ENCODE measurements around the gene MCF2L.
"Not testable (repeated sequence)": the region's sequence is repeated elsewhere in the genome, so short reads cannot be mapped to it uniquely, and the experiment has no call there.

Gene MCF2L

GRCh38 chr13:113070855-113071254, 101.8 kb downstream of the MCF2L start:
- DNase-seq: no peak

GRCh38 chr13:113072376-113072775, 103.4 kb downstream of the MCF2L start:
- DNase-seq: no peak

GRCh38 chr13:113073942-113074341, 104.9 kb downstream of the MCF2L start:
- no peak for DNase-seq

- DNase-seq: no peak
Observed at GRCh38 chr13:113074401-113074800, 105.4 kb downstream of the MCF2L start.

GRCh38 chr13:113074876-113075275, 105.9 kb downstream of the MCF2L start:
- DNase-seq: no peak

DNA sequence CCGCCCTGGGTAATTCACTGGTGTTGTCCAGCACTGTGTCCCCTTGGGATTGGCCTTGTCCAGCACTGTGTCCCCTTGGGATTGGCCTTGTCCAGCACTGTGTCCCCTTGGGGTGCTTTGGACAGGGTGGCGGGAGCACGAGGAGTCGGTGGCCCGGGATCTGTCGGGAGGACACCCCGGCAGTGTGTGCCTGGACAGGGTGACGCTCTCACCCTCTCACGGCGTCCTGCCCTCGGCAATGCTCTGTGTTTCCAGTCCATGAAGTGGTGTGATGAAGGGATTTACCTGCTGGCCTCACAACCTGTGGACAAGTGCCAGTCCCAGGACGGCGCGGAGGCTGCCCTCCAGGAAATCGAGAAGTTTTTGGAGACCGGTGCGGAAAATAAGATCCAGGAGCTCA, 106.7 kb downstream of the MCF2L start:
- no peak for DNase-seq

DNA sequence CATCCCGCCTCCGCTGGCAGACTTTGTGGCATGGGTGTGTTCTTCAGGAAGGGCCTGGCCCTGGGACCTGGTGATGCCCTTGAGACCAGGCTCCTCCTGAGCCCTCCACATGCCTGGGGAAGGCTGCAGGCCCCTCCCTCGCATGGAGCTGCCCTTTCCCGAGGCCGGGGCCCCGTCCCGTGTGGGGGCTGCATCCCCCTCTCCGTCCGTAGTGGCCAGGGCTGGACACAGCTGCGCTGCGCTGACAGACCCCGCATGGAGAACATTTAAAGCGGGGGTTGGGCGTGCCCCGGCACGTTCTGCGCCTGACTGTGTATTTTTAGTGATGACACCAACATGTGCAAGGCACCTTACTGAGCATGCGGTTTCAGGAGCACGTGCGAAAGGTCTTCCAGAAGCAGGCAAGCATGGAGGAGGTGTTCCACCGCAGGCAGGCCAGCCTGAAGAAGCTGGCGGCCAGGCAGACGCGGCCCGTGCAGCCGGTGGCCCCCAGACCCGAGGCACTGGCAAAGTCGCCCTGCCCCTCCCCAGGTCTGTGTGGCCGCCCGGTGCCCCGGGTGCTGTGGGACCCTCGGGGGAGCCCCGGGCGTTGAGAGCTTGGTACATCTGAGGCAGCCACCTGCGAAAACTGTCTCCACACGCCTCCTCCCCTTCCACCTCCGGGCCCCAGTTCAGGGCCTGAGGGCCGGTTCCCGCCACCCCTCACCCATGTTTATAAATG, 107.8 kb downstream of the MCF2L start:
- no peak for DNase-seq

GRCh38 chr13:113077566-113077952, 108.5 kb downstream of the MCF2L start:
- DNase-seq: no peak

GRCh38 chr13:113077953-113078901, 109.2 kb downstream of the MCF2L start:
- DNase-seq: no peak

DNA sequence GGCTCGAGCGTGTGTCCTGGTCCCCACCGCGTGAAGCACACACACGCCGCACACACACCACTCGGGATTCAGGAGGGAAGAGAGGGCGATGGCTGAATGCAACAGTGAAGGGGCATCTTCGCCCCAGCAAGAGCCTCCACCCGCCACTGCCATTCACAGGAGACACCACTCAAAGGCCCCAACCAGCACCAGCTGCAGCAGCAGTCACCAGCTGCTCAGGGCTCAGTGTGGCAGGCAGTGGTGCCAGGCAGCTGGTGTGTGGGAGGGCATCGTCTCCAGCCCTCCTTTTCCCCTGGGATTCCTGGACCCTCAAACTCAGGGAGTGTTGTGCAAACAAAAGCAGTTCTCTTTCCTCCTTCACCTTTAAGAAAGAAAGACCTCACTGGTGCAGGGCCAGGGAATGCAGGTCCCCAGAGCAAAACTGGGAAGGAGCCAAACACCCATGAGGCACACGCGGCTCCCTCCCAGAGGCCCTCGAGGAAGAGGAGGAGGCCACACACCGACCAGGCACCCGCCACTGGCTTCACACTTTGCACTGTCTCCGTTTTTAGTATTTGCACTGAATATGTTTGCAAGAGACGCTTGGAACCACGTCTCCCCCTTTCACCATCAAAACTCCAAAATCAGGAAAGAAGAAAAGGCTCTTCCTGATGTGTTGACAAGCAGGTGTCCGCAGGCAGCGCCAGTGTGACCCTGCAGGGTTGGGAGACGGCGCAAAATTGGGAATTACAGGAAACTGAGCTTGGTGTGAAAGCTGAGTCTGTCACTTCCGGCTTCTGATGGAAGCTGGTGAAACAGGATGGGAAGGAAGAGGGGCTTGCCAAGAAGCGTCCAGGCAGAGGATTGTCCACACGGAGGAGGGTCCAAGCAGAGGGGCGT, 110.1 kb downstream of the MCF2L start:
- no peak for DNase-seq

DNA sequence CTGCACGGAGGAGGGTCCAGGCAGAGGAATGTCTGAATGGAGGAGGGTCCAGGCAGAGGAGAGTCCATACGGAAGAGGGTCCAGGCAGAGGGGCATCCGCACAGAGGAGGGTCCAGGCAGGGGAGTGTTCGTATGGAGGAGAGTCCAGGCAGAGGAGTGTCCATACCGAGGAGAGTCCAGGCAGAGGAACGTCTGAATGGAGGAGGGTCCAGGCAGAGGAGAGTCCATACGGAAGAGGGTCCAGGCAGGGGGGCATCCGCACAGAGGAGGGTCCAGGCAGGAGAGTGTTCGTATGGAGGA, 110.7 kb downstream of the MCF2L start:
- DNase-seq: not testable (repeated sequence)

DNA sequence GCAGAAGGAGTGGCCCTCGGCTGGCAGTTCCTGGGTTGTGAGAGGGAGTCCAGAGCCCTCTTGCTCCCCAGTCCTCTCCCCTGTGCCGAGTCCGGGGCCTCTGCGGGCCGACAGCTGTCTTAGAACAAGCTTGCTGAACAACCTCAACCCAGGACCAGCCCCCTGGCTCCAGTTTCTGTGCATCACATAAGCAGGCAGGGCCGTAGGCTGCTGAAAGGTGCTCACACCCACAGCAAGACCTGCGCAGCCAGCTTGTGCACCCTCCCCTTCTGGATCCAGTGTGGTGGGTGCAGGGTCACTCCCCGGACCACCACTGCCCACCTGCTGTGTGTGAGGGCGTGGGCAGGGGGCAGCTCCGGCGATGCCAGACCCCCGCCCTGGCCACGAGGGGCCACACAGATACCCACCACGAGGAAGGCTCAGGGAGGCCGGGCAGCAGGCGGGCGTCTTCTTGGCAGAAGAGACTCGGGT, 111.4 kb downstream of the MCF2L start:
- DNase-seq: no peak

- no peak for DNase-seq
Observed at GRCh38 chr13:113080901-113081521, 112.0 kb downstream of the MCF2L start.

GRCh38 chr13:113082198-113083021, 113.4 kb downstream of the MCF2L start:
- no peak for DNase-seq

DNA sequence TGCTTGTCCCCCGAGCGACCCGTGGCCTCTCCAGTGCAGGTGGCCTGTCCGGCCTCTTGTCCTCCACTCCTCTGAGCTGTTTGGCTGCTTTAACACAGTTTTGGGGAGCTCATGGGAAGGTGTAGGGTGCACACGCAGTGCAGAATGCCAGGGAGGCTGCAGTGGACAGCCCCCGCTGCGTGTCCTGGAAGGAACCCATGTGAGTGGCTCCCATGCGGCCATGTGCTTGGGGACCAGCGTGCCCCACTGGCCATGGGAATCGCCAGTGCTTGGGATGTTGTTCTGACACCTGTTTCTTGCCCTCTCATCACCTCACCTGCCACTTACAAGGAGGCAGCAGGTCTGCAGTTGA, 114.0 kb downstream of the MCF2L start:
- no peak for DNase-seq

GRCh38 chr13:113083402-113084061, 114.5 kb downstream of the MCF2L start:
- no peak for DNase-seq

GRCh38 chr13:113084094-113084942, 115.3 kb downstream of the MCF2L start:
- DNase-seq: no peak

GRCh38 chr13:113084943-113085540, 116.0 kb downstream of the MCF2L start:
- DNase-seq: no peak

DNA sequence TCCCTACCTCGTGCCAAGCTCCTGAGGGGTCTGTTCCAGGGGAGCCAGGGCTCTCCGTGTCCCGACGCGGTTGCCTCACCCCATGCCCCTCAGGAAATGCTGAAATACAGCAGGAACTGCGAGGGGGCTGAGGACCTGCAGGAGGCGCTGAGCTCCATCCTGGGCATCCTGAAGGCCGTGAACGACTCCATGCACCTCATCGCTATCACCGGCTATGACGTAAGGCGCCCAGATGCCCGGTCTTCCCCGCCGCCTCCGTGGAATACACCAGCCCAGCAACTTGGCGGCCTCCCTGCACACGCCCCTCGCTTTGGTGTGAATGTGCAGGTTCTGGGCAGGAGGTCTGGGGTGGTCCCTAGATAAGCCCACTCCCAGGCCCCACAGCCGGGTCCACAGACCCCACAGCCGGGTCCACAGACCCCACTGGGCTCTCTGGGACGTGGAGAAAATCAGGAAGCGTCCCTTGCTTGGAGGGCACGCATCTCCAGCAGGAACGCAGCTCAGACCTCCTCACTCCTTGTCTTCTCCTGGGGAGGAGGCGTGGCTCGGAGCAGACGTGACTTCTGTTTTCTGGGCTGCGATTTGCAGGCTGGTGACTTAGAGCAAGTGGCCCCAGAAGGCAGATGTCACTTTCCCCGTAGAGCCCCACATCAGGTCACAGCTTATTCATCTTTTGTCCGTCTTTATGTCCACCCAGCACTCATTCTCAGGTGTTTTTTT, 117.2 kb downstream of the MCF2L start:
- DNase-seq: no peak

All from OCI-M1 (cell line).